Skeletal muscle cell (primary cell): Measurements from ENCODE around the gene MYO5B.
"Not testable (repeated sequence)": the region's sequence is repeated elsewhere in the genome, so short reads cannot be mapped to it uniquely, and the experiment has no call there.

Experiments used
- DNase-seq: peaks from one replicate; pipeline ENCODE4 v3.0.0-alpha.2; 2010; ENCODE audit warnings: low read depth
- H3K4me3 ChIP-seq: 2 replicates; pipeline ENCODE4 v1.5.1; 2011; ENCODE audit warnings: low read depth, mild to moderate bottlenecking, control low read depth, low read length, moderate library complexity

Gene MYO5B

GRCh38 chr18:49837316-49837835 is 357.6 kb downstream of the MYO5B start:
- not testable (repeated sequence) for DNase-seq

GRCh38 chr18:49835405-49835804 is 359.5 kb downstream of the MYO5B start:
- no peak for DNase-seq
- H3K4me3 ChIP-seq, result no peak overlapping the region

More at GRCh38 chr18:49837316-49837835, 357.6 kb downstream of the MYO5B start:
- not testable (repeated sequence) for H3K4me3 ChIP-seq

- no peak overlapping the region for H3K4me3 ChIP-seq
- DNase-seq, result no peak
Observed at GRCh38 chr18:49834258-49834657, 360.7 kb downstream of the MYO5B start.

GRCh38 chr18:49833814-49834213 is 361.1 kb downstream of the MYO5B start:
- H3K4me3 ChIP-seq, result no peak overlapping the region
- no peak for DNase-seq

GRCh38 chr18:49832221-49832647 is 362.7 kb downstream of the MYO5B start:
- no peak overlapping the region for H3K4me3 ChIP-seq
- DNase-seq, result no peak

- no peak for DNase-seq
- no peak overlapping the region for H3K4me3 ChIP-seq
Observed at GRCh38 chr18:49827996-49828395, 367.0 kb downstream of the MYO5B start.

GRCh38 chr18:49819823-49820671 is 374.9 kb downstream of the MYO5B start:
- no peak for DNase-seq
- no peak overlapping the region for H3K4me3 ChIP-seq

GRCh38 chr18:49819071-49819662 is 375.8 kb downstream of the MYO5B start:
- no peak overlapping the region for H3K4me3 ChIP-seq
- DNase-seq, result no peak

GRCh38 chr18:49817947-49818346 is 377.0 kb downstream of the MYO5B start:
- no peak for DNase-seq
- H3K4me3 ChIP-seq, result no peak overlapping the region

GRCh38 chr18:49815927-49816326 is 379.0 kb downstream of the MYO5B start:
- DNase-seq, result no peak

GRCh38 chr18:49814147-49814499 is 380.8 kb downstream of the MYO5B start:
- peak; percentile 48 for DNase-seq
- peak overlapping the region; percentile 84 for H3K4me3 ChIP-seq

More at GRCh38 chr18:49815927-49816326, 379.0 kb downstream of the MYO5B start:
- no peak overlapping the region for H3K4me3 ChIP-seq

- DNase-seq, result peak; percentile 57
- peak within 1 kb of the TSS; percentile 84 for H3K4me3 ChIP-seq
Observed at GRCh38 chr18:49813319-49814146, 381.4 kb downstream of the MYO5B start, which contains the start of gene ACAA2. Gene ACAA2, minus strand, starts transcription at chr18:49813533. Its CDS starts 49 bp downstream, at chr18:49813484.

- DNase-seq, result no peak
- peak overlapping the region; percentile 84 for H3K4me3 ChIP-seq
Observed at GRCh38 chr18:49813069-49813318, 382.0 kb downstream of the MYO5B start.

- H3K4me3 ChIP-seq, result peak overlapping the region; percentile 84
- DNase-seq, result no peak
Observed at GRCh38 chr18:49812286-49813068, 382.5 kb downstream of the MYO5B start.

- no peak overlapping the region for H3K4me3 ChIP-seq
- DNase-seq, result no peak
Observed at GRCh38 chr18:49811151-49811938, 383.6 kb downstream of the MYO5B start.

GRCh38 chr18:49808553-49809191 is 386.3 kb downstream of the MYO5B start:
- H3K4me3 ChIP-seq, DNase-seq: not testable (repeated sequence)

- no peak overlapping the region for H3K4me3 ChIP-seq
- DNase-seq, result no peak
Observed at GRCh38 chr18:49804096-49804495, 390.9 kb downstream of the MYO5B start.

- no peak for DNase-seq
- no peak overlapping the region for H3K4me3 ChIP-seq
Observed at GRCh38 chr18:49802623-49803022, 392.3 kb downstream of the MYO5B start.
